Spleen (tissue), 11 donors: ENCODE data around the gene ZNF678. TPM values are rescaled to one million over a fixed set of nuclear protein-coding genes. Genes with fewer than 3 reads are reported as not detected.
"Not testable (repeated sequence)": the region's sequence is repeated elsewhere in the genome, so short reads cannot be mapped to it uniquely, and the experiment has no call there.

Experiments used
- DNase-seq: peaks from one replicate; pipeline ENCODE4 v3.0.0-alpha.2; 2020
- H3K27ac ChIP-seq, 8 donors: fragments of 200-600 bp; sonication (generic) in 7 of 8; 1 replicate in 4 of 8; 2 replicates in 4 of 8; pipeline versions ENCODE4 v1.5.0 to v1.8.0; 2016 to 2021; ENCODE audit warnings: inconsistent platforms in 4 of 8, mild to moderate bottlenecking in 4 of 8, moderate library complexity in 1 of 8
- H3K27me3 ChIP-seq, 7 donors: fragments of 200-600 bp; sonication (generic) in 6 of 7; replicated peaks in 1 of 7; 1 replicate in 4 of 7; 2 replicates in 3 of 7; pipeline versions ENCODE4 v1.5.0 to v1.8.0; 2016 to 2021; ENCODE audit warnings: inconsistent platforms in 3 of 7, mild to moderate bottlenecking in 1 of 7
- H3K36me3 ChIP-seq, 6 donors: fragments of 200-600 bp; sonication (generic) in 5 of 6; 1 replicate in 4 of 6; 2 replicates in 2 of 6; pipeline versions ENCODE4 v1.5.0 to v1.8.0; 2016 to 2021; ENCODE audit warnings: inconsistent platforms in 2 of 6
- H3K4me1 ChIP-seq, 6 donors: fragments of 200-600 bp; sonication (generic) in 5 of 6; 1 replicate in 3 of 6; 2 replicates in 3 of 6; pipeline versions ENCODE4 v1.5.0 to v1.8.0; 2016 to 2021; ENCODE audit warnings: inconsistent platforms in 3 of 6
- H3K4me3 ChIP-seq, 8 donors: fragments of 200-600 bp; sonication (generic) in 7 of 8; 1 replicate in 4 of 8; 2 replicates in 4 of 8; pipeline versions ENCODE4 v1.5.0 to v1.8.0; 2016 to 2021; ENCODE audit warnings: inconsistent platforms in 4 of 8, mild to moderate bottlenecking in 4 of 8, moderate library complexity in 2 of 8
- H3K9me3 ChIP-seq, 8 donors: fragments of 200-600 bp; sonication (generic) in 7 of 8; 1 replicate in 4 of 8; 2 replicates in 4 of 8; pipeline versions ENCODE4 v1.5.0 to v1.8.0; 2016 to 2021; ENCODE audit warnings: inconsistent platforms in 4 of 8
- POLR2A ChIP-seq, 3 donors: fragments of 450-650 bp; IDR thresholded peaks; one replicate each; pipeline ENCODE4 v1.5.1; 2017; ENCODE audit warnings: antibody characterized with exemption in 3 of 3, mild to moderate bottlenecking in 1 of 3
- POLR2AphosphoS5 ChIP-seq, 3 donors: sonication (generic); formaldehyde crosslinking; IDR thresholded peaks; one replicate each; pipeline ENCODE4 v1.5.1; 2017; ENCODE audit warnings: antibody characterized with exemption in 3 of 3
- WGBS, 5 donors: extraction: QIAGEN DNeasy Blood & Tissue Kit in 3 of 5; methylation state at CpG; one replicate each; pipeline versions ENCODE4 v1.1.5 to v1.1.7; 2013 to 2018; 5-methylcytosine and 5-hydroxymethylcytosine counted together
- intact Hi-C: fragments of 100-400 bp; cut with DNase I; formaldehyde crosslinking; loops from one replicate; pipeline ENCODE4 v1.15.0; 2023; ENCODE audit warnings: low total_unique reads
- polyA plus RNA-seq, 3 donors: library from polyadenylated mRNA; stranded (reverse); fragments of 200-250 nt; gene quantifications; one replicate each; pipeline ENCODE4 v1.2.1, GENCODE V29; 2013
- total RNA-seq, 7 donors: library from RNA; depleted of rRNA in 3 of 7; stranded (reverse); fragments of >200 nt in 3 of 7; fragmentation: NEBNext Ultra II Directional in 4 of 7; extraction: Animal tissue kit (Norgen Biotek cat#: 25700) in 4 of 7; gene quantifications; one replicate each; pipeline versions ENCODE4 v1.1.0 to v1.2.1, GENCODE V29; 2016 to 2021
- TF ChIP-seq, protein P1 (sequence below), 11 experiments: fragments of 200-600 bp in 7 of 11; fragments of 450-650 bp in 4 of 11; sonication (generic) in 4 of 11; IDR thresholded peaks in 8 of 11; conservative IDR thresholded peaks in 3 of 11; 1 replicate in 7 of 11; 2 replicates in 4 of 11; pipeline versions ENCODE4 v1.4.0 to v1.8.0; 2016 to 2021; ENCODE audit warnings: antibody characterized with exemption in 11 of 11, inconsistent platforms in 4 of 11, mild to moderate bottlenecking in 1 of 11
- donor health status: healthy with polysubstance abuse.
- donor health status: DM: no; HTN: no; CAD: no; lungs with moderate emphysema.
- donor health status: DM: no; HTN: no; CAD: no.
- donor health status: Bipolar disorder and iron deficiency.
- donor health status: healthy.
- donor health status: DM: no; HTN: no; CAD: no.
- donor health status: DM: yes; HTN: yes; CAD: no.

The ZNF678 gene
- total and polyA plus RNA-seq, 10 donors = 1.5 to 24.5 (median 11.9) TPM

GRCh38 chr1:227583354-227583753 is 20.0 kb downstream of the ZNF678 start:
- intact Hi-C loops = no loop called here
- DNase-seq = no peak
- H3K27ac ChIP-seq = no peak overlapping the region
- TF ChIP-seq POLR2AphosphoS5 (IDR thresholded peaks at IDR 0.05) (no peak), POLR2A (IDR thresholded peaks at IDR 0.05) (no peak)
- TF ChIP-seq, protein P1, sequence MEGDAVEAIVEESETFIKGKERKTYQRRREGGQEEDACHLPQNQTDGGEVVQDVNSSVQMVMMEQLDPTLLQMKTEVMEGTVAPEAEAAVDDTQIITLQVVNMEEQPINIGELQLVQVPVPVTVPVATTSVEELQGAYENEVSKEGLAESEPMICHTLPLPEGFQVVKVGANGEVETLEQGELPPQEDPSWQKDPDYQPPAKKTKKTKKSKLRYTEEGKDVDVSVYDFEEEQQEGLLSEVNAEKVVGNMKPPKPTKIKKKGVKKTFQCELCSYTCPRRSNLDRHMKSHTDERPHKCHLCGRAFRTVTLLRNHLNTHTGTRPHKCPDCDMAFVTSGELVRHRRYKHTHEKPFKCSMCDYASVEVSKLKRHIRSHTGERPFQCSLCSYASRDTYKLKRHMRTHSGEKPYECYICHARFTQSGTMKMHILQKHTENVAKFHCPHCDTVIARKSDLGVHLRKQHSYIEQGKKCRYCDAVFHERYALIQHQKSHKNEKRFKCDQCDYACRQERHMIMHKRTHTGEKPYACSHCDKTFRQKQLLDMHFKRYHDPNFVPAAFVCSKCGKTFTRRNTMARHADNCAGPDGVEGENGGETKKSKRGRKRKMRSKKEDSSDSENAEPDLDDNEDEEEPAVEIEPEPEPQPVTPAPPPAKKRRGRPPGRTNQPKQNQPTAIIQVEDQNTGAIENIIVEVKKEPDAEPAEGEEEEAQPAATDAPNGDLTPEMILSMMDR (IDR thresholded peaks at IDR 0.05 in 8 of 11, conservative IDR thresholded peaks at IDR 0.05 in 3 of 11) = no peak
- no peak overlapping the region for H3K4me3 ChIP-seq
- 88 to 96% (median 93%) methylated on average over 2 of the region's 2 CpGs for WGBS, 5 donors
- no peaks in the 10 kb centered on the region for H3K4me1 ChIP-seq
- H3K9me3 ChIP-seq = peaks cover 0 to 97% (median 71%) of the 10 kb centered on the region in 8 donors
- H3K36me3 ChIP-seq = peaks cover 0 to 64% (median 6%) of the 10 kb centered on the region in 6 donors
- no peaks in the 10 kb centered on the region for H3K27me3 ChIP-seq

GRCh38 chr1:227586733-227587132 is 23.4 kb downstream of the ZNF678 start:
- Histone ChIP-seq H3K27ac (no peak overlapping the region), H3K4me3 (no peak overlapping the region), H3K36me3 (peaks cover 0 to 92% (median 13%) of the 10 kb centered on the region in 6 donors), H3K4me1 (no peaks in the 10 kb centered on the region), H3K9me3 (peaks cover 0 to 98% (median 84%) of the 10 kb centered on the region in 8 donors), H3K27me3 (no peaks in the 10 kb centered on the region)
- TF ChIP-seq POLR2A (IDR thresholded peaks at IDR 0.05) = no peak
- TF ChIP-seq, protein P1 (IDR thresholded peaks at IDR 0.05 in 8 of 11, conservative IDR thresholded peaks at IDR 0.05 in 3 of 11) = no peak
- TF ChIP-seq POLR2AphosphoS5 (IDR thresholded peaks at IDR 0.05) = no peak
- intact Hi-C loops = no loop called here
- DNase-seq = no peak

DNA sequence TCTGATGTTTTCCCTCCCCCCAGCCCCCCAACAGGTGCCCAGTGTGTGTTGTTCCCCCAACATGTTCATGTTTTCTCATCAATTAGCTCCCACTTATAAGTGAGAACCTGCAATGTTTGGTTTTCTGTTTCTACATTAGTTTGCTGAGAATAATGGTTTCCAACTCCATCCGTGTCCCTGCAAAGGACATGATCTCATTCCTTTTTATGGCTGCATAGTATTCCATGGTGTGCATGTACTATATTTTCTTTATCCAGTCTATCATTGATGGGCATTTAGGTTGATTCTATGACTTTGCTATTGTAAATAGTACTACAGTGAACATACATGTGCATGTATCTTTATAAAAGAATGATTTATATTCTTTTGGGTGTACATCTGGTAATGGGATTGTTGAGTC is 24.6 kb downstream of the ZNF678 start:
- Histone ChIP-seq H3K36me3 (peaks cover 0 to 96% (median 13%) of the 10 kb centered on the region in 6 donors), H3K4me3 (no peak overlapping the region), H3K4me1 (no peaks in the 10 kb centered on the region), H3K9me3 (peaks cover 0 to 98% (median 90%) of the 10 kb centered on the region in 8 donors), H3K27ac (no peak overlapping the region), H3K27me3 (no peaks in the 10 kb centered on the region)
- 92 to 98% (median 97%) methylated on average over 1 of the region's 1 CpG for WGBS, 5 donors
- TF ChIP-seq, protein P1 (IDR thresholded peaks at IDR 0.05 in 8 of 11, conservative IDR thresholded peaks at IDR 0.05 in 3 of 11) = no peak
- TF ChIP-seq POLR2AphosphoS5 (IDR thresholded peaks at IDR 0.05) (no peak), POLR2A (IDR thresholded peaks at IDR 0.05) (no peak)
- no peak for DNase-seq
- intact Hi-C loops = no loop called here

DNA sequence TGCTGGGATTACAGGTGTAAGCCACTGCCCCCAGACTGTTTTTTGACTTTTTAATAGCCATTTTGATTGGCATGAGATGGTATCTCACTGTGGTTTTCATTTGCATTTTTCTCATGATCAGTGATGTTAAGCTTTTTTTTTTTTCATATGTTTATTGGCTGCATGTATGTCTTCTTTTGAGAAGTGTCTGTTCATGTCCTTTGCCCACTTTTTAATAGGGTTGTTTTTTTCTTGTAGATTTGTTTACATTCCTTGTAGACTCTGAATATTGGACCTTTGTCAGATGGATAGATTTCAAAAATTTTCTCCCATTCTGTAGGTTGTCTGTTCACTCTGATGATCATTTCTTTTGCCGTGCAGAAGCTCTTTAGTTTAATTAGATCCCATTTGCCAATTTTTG is 25.4 kb downstream of the ZNF678 start:
- H3K27me3 ChIP-seq, H3K27ac ChIP-seq, H3K4me1 ChIP-seq, intact Hi-C loops, DNase-seq, H3K4me3 ChIP-seq: not testable (repeated sequence)
- Histone ChIP-seq H3K9me3 (peaks cover 0 to 100% (median 92%) of the 10 kb centered on the region in 8 donors), H3K36me3 (peaks cover 0 to 96% (median 14%) of the 10 kb centered on the region in 6 donors)
- 88 to 100% (median 98%) methylated on average over 1 of the region's 1 CpG for WGBS, 5 donors

- Histone ChIP-seq H3K36me3 (peaks cover 0 to 94% (median 14%) of the 10 kb centered on the region in 6 donors), H3K9me3 (peaks cover 0 to 100% (median 93%) of the 10 kb centered on the region in 8 donors)
- H3K4me1 ChIP-seq, DNase-seq, H3K4me3 ChIP-seq, intact Hi-C loops, H3K27me3 ChIP-seq, H3K27ac ChIP-seq: not testable (repeated sequence)
- WGBS, 5 donors = 85 to 99% (median 97%) methylated on average over 4 of the region's 4 CpGs
Observed at GRCh38 chr1:227589777-227590176, 26.4 kb downstream of the ZNF678 start.

- H3K9me3 ChIP-seq = peaks cover 2 to 100% (median 93%) of the 10 kb centered on the region in 8 donors
- H3K4me3 ChIP-seq, H3K4me1 ChIP-seq, H3K27ac ChIP-seq, intact Hi-C loops, DNase-seq, H3K27me3 ChIP-seq: not testable (repeated sequence)
- WGBS, 5 donors = 91 to 98% (median 93%) methylated on average over 6 of the region's 6 CpGs
- peaks cover 0 to 74% (median 3%) of the 10 kb centered on the region in 6 donors for H3K36me3 ChIP-seq
Observed at GRCh38 chr1:227596222-227596621, 32.9 kb downstream of the ZNF678 start.
